ENCODE results near the gene CEP63.

GRCh38 chr3:134620476-134621115 lies 134.7 kb downstream of the CEP63 start:
- TF ChIP-seq POLR2A (IDR thresholded peaks at IDR 0.05) (no peak), CTCF (IDR thresholded peaks at IDR 0.05) (no peak)
